ENCODE results near the gene BOD1. TPM values are rescaled to one million over a fixed set of nuclear protein-coding genes. Genes with fewer than 3 reads are reported as not detected.

BOD1 gene
- 46.5 TPM for total RNA-seq

GRCh38 chr5:173616577-173617118 is at the start of gene BOD1:
Gene BOD1 (minus strand): TSS chr5:173616650. CDS start chr5:173616436, 214 bp downstream.
- peak; percentile 98 for DNase-seq (ENCODE audit: low spot score)
- peak; percentile 99 for ATAC-seq
- intact Hi-C loops (cut with DNase I): no loop called here

GRCh38 chr5:173665326-173665725 is 48.9 kb upstream of the BOD1 start:
- intact Hi-C loops (cut with DNase I): no loop called here
- no peak for DNase-seq (ENCODE audit: low spot score)
- ATAC-seq: no peak

GRCh38 chr5:173664154-173664526 is 47.7 kb upstream of the BOD1 start:
- intact Hi-C loops (cut with DNase I): no loop called here
- DNase-seq (ENCODE audit: low spot score): no peak
- peak; percentile 56 for ATAC-seq

GRCh38 chr5:173663352-173664153 is 47.1 kb upstream of the BOD1 start:
- ATAC-seq (no peak), DNase-seq (ENCODE audit: low spot score) (no peak)
- intact Hi-C loops (cut with DNase I): no loop called here

- intact Hi-C loops (cut with DNase I): no loop called here
- no peak for ATAC-seq
- DNase-seq (ENCODE audit: low spot score): no peak
Observed at GRCh38 chr5:173662581-173663351, 46.3 kb upstream of the BOD1 start.

- intact Hi-C loops (cut with DNase I): no loop called here
- DNase-seq (ENCODE audit: low spot score): no peak
Observed at GRCh38 chr5:173660481-173661280, 44.2 kb upstream of the BOD1 start.

GRCh38 chr5:173659423-173659822 is 43.0 kb upstream of the BOD1 start:
- intact Hi-C loops (cut with DNase I): no loop called here
- no peak for ATAC-seq

More at GRCh38 chr5:173660481-173661280, 44.2 kb upstream of the BOD1 start:
- no peak for ATAC-seq

GRCh38 chr5:173657741-173658356 is 41.4 kb upstream of the BOD1 start:
- intact Hi-C loops (cut with DNase I): no loop called here
- ATAC-seq (no peak), DNase-seq (ENCODE audit: low spot score) (no peak)

More at GRCh38 chr5:173659423-173659822, 43.0 kb upstream of the BOD1 start:
- no peak for DNase-seq (ENCODE audit: low spot score)

- ATAC-seq (no peak), DNase-seq (ENCODE audit: low spot score) (no peak)
- intact Hi-C loops (cut with DNase I): no loop called here
Observed at GRCh38 chr5:173655196-173655797, 38.8 kb upstream of the BOD1 start.

GRCh38 chr5:173653822-173654523 is 37.5 kb upstream of the BOD1 start:
- no peak for ATAC-seq
- DNase-seq (ENCODE audit: low spot score): no peak
- intact Hi-C loops (cut with DNase I): no loop called here

- ATAC-seq (no peak), DNase-seq (ENCODE audit: low spot score) (no peak)
- intact Hi-C loops (cut with DNase I): no loop called here
Observed at GRCh38 chr5:173648308-173648866, 31.9 kb upstream of the BOD1 start.

- intact Hi-C loops (cut with DNase I): no loop called here
- DNase-seq (ENCODE audit: low spot score): no peak
- ATAC-seq: no peak
Observed at GRCh38 chr5:173646692-173647091, 30.2 kb upstream of the BOD1 start.

- no peak for ATAC-seq
- intact Hi-C loops (cut with DNase I): no loop called here
- no peak for DNase-seq (ENCODE audit: low spot score)
Observed at GRCh38 chr5:173645890-173646574, 29.6 kb upstream of the BOD1 start.

- intact Hi-C loops (cut with DNase I): no loop called here
- ATAC-seq (no peak), DNase-seq (ENCODE audit: low spot score) (no peak)
Observed at GRCh38 chr5:173645437-173645807, 29.0 kb upstream of the BOD1 start.

- intact Hi-C loops (cut with DNase I): no loop called here
- ATAC-seq (no peak), DNase-seq (ENCODE audit: low spot score) (no peak)
Observed at GRCh38 chr5:173644673-173645436, 28.4 kb upstream of the BOD1 start.

GRCh38 chr5:173643964-173644363 is 27.5 kb upstream of the BOD1 start:
- ATAC-seq: peak; percentile 58
- intact Hi-C loops (cut with DNase I): no loop called here

More at GRCh38 chr5:173643964-173644363, 27.5 kb upstream of the BOD1 start:
- DNase-seq (ENCODE audit: low spot score): no peak
